ENCODE data around the gene RMND5B. TPM values are rescaled to one million over a fixed set of nuclear protein-coding genes. Genes with fewer than 3 reads are reported as not detected.

Gene RMND5B, protein sequence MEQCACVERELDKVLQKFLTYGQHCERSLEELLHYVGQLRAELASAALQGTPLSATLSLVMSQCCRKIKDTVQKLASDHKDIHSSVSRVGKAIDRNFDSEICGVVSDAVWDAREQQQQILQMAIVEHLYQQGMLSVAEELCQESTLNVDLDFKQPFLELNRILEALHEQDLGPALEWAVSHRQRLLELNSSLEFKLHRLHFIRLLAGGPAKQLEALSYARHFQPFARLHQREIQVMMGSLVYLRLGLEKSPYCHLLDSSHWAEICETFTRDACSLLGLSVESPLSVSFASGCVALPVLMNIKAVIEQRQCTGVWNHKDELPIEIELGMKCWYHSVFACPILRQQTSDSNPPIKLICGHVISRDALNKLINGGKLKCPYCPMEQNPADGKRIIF
- 10 to 100 TPM; 32.3 to 52.8 (median 36.3) TPM for total RNA-seq
- polyA plus RNA-seq: 10 to 100 TPM; 22.2 to 37.9 (median 23.3) TPM
- long read RNA-seq, donor 1, partial matches to known transcripts: 5 of 178 reads
- long read RNA-seq, donor 1, other reads (novel, unspliced or antisense): 169 of 178 reads
- long read RNA-seq, donor 2, partial matches to known transcripts: 0 of 141 reads
- long read RNA-seq, donor 2, other reads (novel, unspliced or antisense): 138 of 141 reads

DNA sequence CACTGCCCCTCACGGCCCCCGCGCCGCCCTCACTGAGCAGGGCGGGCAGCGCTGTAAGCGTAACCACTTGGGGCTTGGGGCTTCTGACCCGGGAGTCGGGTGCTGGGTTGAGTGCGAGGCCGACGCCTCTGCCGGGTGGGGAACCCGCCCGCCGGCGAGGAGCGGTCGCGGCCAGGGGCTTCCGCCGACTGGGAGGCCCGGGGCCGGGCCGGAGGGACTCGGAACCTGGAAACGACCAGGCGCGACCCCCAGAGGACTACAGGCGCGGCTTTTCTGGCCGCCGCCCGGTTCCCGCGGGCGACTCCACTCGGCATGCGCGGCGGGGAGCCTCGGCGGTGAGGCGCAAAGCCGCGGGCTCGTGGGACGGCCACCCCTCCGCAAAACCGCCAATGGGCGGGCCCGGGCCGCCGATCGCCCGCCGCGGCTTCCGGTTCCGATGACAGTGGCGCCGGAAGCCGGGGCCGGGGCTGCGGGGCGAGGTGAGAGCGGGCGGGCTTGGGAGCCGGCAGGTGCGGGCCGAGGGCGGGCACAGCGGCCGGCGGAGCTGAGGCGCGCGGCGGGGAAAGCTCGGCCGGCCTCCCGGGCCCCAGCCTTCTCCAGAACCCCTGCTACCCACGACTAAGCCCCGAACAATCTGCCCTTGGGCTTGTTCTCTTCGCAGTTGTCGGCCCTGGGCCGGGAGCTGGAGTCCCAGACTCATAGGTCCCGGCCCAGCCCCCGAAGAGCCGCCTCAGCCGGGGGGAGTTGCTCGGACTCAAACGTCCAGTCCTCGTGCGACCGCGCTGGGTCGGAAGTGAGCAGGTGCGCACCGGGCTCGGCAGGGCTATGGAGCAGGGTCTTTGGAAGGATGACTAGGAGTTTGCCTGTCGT lies at the start of gene RMND5B:
Gene RMND5B, plus strand, starts transcription at position 439 of the 870 bp plus-strand sequence. CDS start 7,106 bp downstream, outside the sequence.
- Histone ChIP-seq H3K27me3 (replicated peaks in 1 of 7) (no peaks in the 10 kb centered on the region), H3K9me3 (no peaks in the 10 kb centered on the region), H3K4me1 (peaks cover 7 to 37% (median 19%) of the 10 kb centered on the region in 6 donors), H3K36me3 (peaks cover 0 to 29% (median 9%) of the 10 kb centered on the region in 6 donors), H3K27ac (peak within 1 kb of the TSS; percentile 79 to 91 (median 89)), H3K4me3 (peak within 1 kb of the TSS; percentile 54 to 92 (median 76))
- peak; percentile 96 for DNase-seq
- WGBS, 5 donors: 0 to 1% (median 0%) methylated on average over 48 to 102 of the region's 102 CpGs
- TF ChIP-seq, protein P1, sequence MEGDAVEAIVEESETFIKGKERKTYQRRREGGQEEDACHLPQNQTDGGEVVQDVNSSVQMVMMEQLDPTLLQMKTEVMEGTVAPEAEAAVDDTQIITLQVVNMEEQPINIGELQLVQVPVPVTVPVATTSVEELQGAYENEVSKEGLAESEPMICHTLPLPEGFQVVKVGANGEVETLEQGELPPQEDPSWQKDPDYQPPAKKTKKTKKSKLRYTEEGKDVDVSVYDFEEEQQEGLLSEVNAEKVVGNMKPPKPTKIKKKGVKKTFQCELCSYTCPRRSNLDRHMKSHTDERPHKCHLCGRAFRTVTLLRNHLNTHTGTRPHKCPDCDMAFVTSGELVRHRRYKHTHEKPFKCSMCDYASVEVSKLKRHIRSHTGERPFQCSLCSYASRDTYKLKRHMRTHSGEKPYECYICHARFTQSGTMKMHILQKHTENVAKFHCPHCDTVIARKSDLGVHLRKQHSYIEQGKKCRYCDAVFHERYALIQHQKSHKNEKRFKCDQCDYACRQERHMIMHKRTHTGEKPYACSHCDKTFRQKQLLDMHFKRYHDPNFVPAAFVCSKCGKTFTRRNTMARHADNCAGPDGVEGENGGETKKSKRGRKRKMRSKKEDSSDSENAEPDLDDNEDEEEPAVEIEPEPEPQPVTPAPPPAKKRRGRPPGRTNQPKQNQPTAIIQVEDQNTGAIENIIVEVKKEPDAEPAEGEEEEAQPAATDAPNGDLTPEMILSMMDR (IDR thresholded peaks at IDR 0.05 in 8 of 11, conservative IDR thresholded peaks at IDR 0.05 in 3 of 11): no peak
- TF ChIP-seq POLR2AphosphoS5 (IDR thresholded peaks at IDR 0.05) (peak; percentile 81 to 87 (median 86)), POLR2A (IDR thresholded peaks at IDR 0.05) (peak in 2 of 3 donors; percentile 49 to 79)
- intact Hi-C loops (cut with DNase I; ENCODE audit: low total_unique reads): no loop called here

DNA sequence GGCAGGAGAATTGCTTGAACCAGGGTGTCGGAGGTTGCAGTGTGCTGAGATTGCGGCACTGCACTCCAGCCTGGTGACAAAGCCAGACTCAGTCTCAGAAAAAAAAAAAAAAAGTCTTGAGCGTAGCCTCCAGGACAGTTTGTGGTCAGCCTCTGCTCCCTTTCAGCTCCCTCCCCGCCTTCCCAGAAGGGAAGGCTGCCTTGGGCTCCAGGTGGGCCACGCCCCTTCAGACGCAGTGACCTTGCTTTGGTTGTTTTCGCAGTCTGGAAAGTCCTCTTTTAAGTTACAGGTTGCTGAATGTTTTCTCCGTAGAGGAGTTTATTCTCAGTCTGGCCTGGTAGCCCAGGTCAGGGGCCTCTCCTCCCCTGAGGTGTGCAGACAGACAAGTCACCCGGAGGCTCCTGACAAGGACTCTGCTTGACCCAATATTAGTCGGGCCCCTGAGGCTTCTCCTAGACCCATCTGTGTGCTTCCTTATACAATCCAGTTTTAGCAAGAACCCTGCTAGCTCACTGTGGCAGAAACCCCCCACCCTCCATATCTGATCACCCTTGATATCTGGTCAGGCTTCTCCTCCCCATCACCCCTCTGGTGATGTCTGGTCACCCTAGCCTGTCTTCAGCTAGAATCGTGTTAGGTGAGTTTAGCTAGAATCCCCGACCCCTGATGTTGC lies 49.1 kb upstream of the RMND5B start:
- Histone ChIP-seq H3K4me3 (no peak overlapping the region), H3K27me3 (replicated peaks in 1 of 7) (peaks cover 0 to 28% (median 0%) of the 10 kb centered on the region in 7 donors)
- TF ChIP-seq, protein P1 (IDR thresholded peaks at IDR 0.05 in 8 of 11, conservative IDR thresholded peaks at IDR 0.05 in 3 of 11): no peak
- no peak for TF ChIP-seq POLR2AphosphoS5 (IDR thresholded peaks at IDR 0.05)
- no peak for TF ChIP-seq POLR2A (IDR thresholded peaks at IDR 0.05)

DNA sequence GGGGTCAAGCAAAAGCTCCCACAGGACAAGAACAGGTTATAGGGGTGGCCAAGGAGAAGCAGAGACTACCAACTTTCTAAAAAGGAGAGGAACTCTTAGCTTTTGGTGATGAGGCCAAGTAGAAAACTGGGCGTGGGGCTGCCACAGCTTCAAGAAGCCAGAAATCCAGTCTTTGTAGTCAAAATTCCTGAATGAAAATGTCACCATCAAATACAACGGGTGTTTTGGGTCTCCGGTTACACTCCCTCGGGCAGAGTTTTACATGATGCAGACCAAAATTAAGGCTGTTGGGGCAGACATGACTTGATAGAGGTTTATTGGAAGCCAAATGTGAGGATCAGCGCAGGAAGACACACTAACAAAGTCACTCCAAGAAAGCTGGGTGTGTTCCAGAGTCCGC lies 46.9 kb upstream of the RMND5B start:
- Histone ChIP-seq H3K4me1 (no peaks in the 10 kb centered on the region), H3K4me3 (no peak overlapping the region), H3K27ac (no peak overlapping the region), H3K36me3 (no peaks in the 10 kb centered on the region), H3K27me3 (replicated peaks in 1 of 7) (peaks cover 0 to 37% (median 0%) of the 10 kb centered on the region in 7 donors), H3K9me3 (no peaks in the 10 kb centered on the region)
- intact Hi-C loops (cut with DNase I; ENCODE audit: low total_unique reads): no loop called here
- no peak for DNase-seq
- 85 to 96% (median 92%) methylated on average over 6 of the region's 6 CpGs for WGBS, 5 donors
- TF ChIP-seq, protein P1 (IDR thresholded peaks at IDR 0.05 in 8 of 11, conservative IDR thresholded peaks at IDR 0.05 in 3 of 11): no peak

More for the DNA sequence above, 49.1 kb upstream of the RMND5B start:
- Histone ChIP-seq H3K9me3 (no peaks in the 10 kb centered on the region), H3K27ac (no peak overlapping the region), H3K4me1 (no peaks in the 10 kb centered on the region), H3K36me3 (no peaks in the 10 kb centered on the region)
- no peak for DNase-seq
- WGBS, 5 donors: 78 to 83% (median 81%) methylated on average over 12 of the region's 12 CpGs
- intact Hi-C loops (cut with DNase I; ENCODE audit: low total_unique reads): no loop called here
